Measurements from ENCODE around the gene U2AF1L4. TPM values are rescaled to one million over a fixed set of nuclear protein-coding genes. Genes with fewer than 3 reads are reported as not detected.

U2AF1L4 gene
- total RNA-seq, 4 donors from 2014 or later = 34.8 to 122 (median 44.9) TPM

DNA sequence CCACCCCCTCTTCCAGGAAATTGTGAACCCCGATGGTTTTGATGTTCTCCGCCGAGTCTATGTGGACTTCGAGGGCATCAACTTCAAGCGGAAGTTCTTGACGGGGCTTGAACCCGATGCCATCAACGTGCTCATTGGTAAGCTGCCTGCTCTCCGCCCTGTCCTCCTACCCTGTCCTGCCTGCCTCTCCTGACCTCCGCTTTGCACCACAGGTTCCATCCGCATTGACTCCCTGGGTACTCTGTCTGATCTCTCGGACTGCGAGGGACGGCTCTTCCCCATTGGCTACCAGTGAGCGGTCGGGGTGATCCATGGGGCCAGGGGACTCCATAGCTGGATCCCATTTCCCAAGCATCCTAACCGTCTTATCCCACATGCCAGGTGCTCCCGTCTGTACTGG lies 14.9 kb downstream of the U2AF1L4 start:
- Histone ChIP-seq H3K9me3 (no peaks in the 10 kb centered on the region), H3K27ac (no peak overlapping the region), H3K4me3 (no peak overlapping the region), H3K4me1 (no peaks in the 10 kb centered on the region), H3K36me3 (peaks cover 0 to 68% (median 33%) of the 10 kb centered on the region in 4 donors), H3K27me3 (no peaks in the 10 kb centered on the region)
- WGBS, 2 donors (ENCODE audit: low coverage in 1 of 2) = 90 to 98% methylated on average over 5 to 18 of the region's 18 CpGs
- intact Hi-C loops (cut with DNase I; ENCODE audit: low total_unique reads) = no loop called here
- DNase-seq = no peak
- TF ChIP-seq EP300 (IDR thresholded peaks at IDR 0.05; ENCODE audit: low read depth) (no peak), POLR2AphosphoS5 (IDR thresholded peaks at IDR 0.05) (no peak), POLR2A (IDR thresholded peaks at IDR 0.05) (no peak), CTCF (IDR thresholded peaks at IDR 0.05) (no peak)
- in situ Hi-C loops (cut with MboI; ENCODE audit: low pct_ligation_motif_present in 1 of 4, low pct_unique_long_range_greater_than_20kb in 1 of 4, low sequenced_read_pairs in 3 of 4) = no loop called here

DNA sequence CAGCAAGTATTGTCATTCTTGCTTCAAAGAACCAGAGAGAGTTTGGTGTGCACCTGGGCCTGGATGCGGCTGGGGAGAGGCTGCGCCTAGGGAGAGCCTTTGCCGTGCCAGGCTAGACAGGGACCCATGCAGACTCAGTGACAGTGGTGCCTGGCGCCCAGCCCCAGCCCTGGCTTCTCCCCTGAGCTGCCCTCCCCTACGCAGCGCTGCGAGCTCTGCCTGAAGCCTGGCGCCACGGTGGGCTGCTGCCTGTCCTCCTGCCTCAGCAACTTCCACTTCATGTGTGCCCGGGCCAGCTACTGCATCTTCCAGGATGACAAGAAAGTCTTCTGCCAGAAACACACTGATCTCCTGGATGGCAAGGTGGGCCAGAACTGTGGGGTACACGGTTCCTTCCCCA lies 15.5 kb downstream of the U2AF1L4 start:
- Histone ChIP-seq H3K36me3 (peaks cover 0 to 73% (median 35%) of the 10 kb centered on the region in 4 donors), H3K4me3 (no peak overlapping the region), H3K9me3 (no peaks in the 10 kb centered on the region), H3K27me3 (no peaks in the 10 kb centered on the region), H3K4me1 (no peaks in the 10 kb centered on the region), H3K27ac (no peak overlapping the region)
- 43 to 91% methylated on average over 1 to 11 of the region's 11 CpGs for WGBS, 2 donors (ENCODE audit: low coverage in 1 of 2)
- DNase-seq = no peak
- intact Hi-C loops (cut with DNase I; ENCODE audit: low total_unique reads) = no loop called here
- TF ChIP-seq POLR2AphosphoS5 (IDR thresholded peaks at IDR 0.05) = no peak
- TF ChIP-seq EP300 (IDR thresholded peaks at IDR 0.05; ENCODE audit: low read depth) = no peak
- TF ChIP-seq CTCF (IDR thresholded peaks at IDR 0.05) = no peak
- TF ChIP-seq POLR2A (IDR thresholded peaks at IDR 0.05) = no peak
- in situ Hi-C loops (cut with MboI; ENCODE audit: low pct_ligation_motif_present in 1 of 4, low pct_unique_long_range_greater_than_20kb in 1 of 4, low sequenced_read_pairs in 3 of 4) = no loop called here

GRCh38 chr19:35729021-35729420 lies 16.2 kb downstream of the U2AF1L4 start:
- H3K27me3 ChIP-seq = no peaks in the 10 kb centered on the region
- H3K27ac ChIP-seq = no peak overlapping the region
- H3K4me1 ChIP-seq = no peaks in the 10 kb centered on the region
- H3K36me3 ChIP-seq = peaks cover 0 to 79% (median 39%) of the 10 kb centered on the region in 4 donors
- H3K9me3 ChIP-seq = no peaks in the 10 kb centered on the region
- intact Hi-C loops (cut with DNase I; ENCODE audit: low total_unique reads) = no loop called here
- WGBS, 2 donors (ENCODE audit: low coverage in 1 of 2) = 92% methylated on average over 18 of the region's 18 CpGs; no CpG with 5 or more reads in 1 of the 2 donors
- H3K4me3 ChIP-seq = no peak overlapping the region
- no peak for TF ChIP-seq EP300 (IDR thresholded peaks at IDR 0.05; ENCODE audit: low read depth)
- no peak for DNase-seq
- in situ Hi-C loops (cut with MboI; ENCODE audit: low pct_ligation_motif_present in 1 of 4, low pct_unique_long_range_greater_than_20kb in 1 of 4, low sequenced_read_pairs in 3 of 4) = no loop called here

DNA sequence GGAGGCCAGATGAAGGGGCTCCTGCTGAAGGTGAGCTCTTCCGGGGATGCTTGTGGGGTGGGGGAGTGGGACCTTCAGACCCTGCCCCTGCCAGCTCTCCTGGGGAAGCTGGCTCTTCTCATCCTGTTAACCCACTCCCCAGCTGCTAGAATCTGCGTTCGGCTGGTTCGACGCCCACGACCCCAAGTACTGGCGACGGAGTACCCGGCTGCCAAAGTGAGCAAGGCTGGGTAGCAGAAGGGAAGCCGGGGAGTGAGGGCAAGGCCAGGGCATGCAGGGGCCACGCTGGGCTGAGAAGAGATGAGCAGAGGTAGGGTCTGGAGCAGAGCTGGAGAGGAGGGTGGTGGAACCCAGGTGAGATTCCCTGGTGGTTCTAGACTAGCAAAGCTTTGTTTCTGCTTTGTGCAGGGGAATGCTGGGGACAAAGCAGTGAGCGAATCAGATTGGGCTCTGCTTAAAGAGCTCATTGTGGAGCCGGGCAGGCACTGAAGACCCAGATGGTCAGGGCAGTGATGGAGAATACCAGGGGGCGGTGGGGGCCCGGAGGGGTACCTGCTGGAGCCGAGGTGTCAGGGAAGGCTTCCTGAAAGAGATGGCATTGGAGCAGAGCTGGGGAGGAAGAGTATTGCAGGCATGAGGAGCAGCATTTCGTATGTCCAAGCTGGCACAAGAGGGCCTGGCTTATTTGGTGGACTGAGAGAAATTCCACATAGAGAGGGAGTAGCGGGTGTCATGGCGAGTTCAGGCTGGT lies 17.1 kb downstream of the U2AF1L4 start:
- H3K9me3 ChIP-seq = no peaks in the 10 kb centered on the region
- H3K27ac ChIP-seq = no peak overlapping the region
- no peak overlapping the region for H3K4me3 ChIP-seq
- H3K4me1 ChIP-seq = no peaks in the 10 kb centered on the region
- WGBS, 2 donors (ENCODE audit: low coverage in 1 of 2) = 82 to 93% methylated on average over 2 to 19 of the region's 19 CpGs
- no peak for DNase-seq
- TF ChIP-seq POLR2A (IDR thresholded peaks at IDR 0.05) (no peak), POLR2AphosphoS5 (IDR thresholded peaks at IDR 0.05) (no peak), EP300 (IDR thresholded peaks at IDR 0.05; ENCODE audit: low read depth) (no peak), CTCF (IDR thresholded peaks at IDR 0.05) (no peak)
- peaks cover 0 to 85% (median 44%) of the 10 kb centered on the region in 4 donors for H3K36me3 ChIP-seq
- intact Hi-C loops (cut with DNase I; ENCODE audit: low total_unique reads) (no loop called here), in situ Hi-C loops (cut with MboI; ENCODE audit: low pct_ligation_motif_present in 1 of 4, low pct_unique_long_range_greater_than_20kb in 1 of 4, low sequenced_read_pairs in 3 of 4) (no loop called here)
- H3K27me3 ChIP-seq = no peaks in the 10 kb centered on the region

All from transverse colon (tissue), 4 donors.